Measurements from ENCODE around the gene PLPP3. TPM values are rescaled to one million over a fixed set of nuclear protein-coding genes. Genes with fewer than 3 reads are reported as not detected.

PLPP3 gene
- total RNA-seq, 2 experiments from 2014 or later: not detected

GRCh38 chr1:56509713-56510641, 69.4 kb downstream of the PLPP3 start:
- H3K4me3 Mint-ChIP-seq: no peak overlapping the region
- H3K36me3 Mint-ChIP-seq (ENCODE audit: low read depth): no peaks in the 10 kb centered on the region
- peaks cover 9% of the 10 kb centered on the region for H3K27me3 Mint-ChIP-seq (ENCODE audit: low read depth)
- DNase-seq: no peak
- intact Hi-C loops (cut with micrococcal nuclease): no loop called here
- CTCF ChIA-PET: no interaction called here
- H3K27ac Mint-ChIP-seq: no peak overlapping the region
- H3K9me3 Mint-ChIP-seq: no peaks in the 10 kb centered on the region
- no peaks in the 10 kb centered on the region for H3K4me1 Mint-ChIP-seq (ENCODE audit: low read depth)

GRCh38 chr1:56508523-56508983, 70.8 kb downstream of the PLPP3 start:
- CTCF ChIA-PET: interaction anchor here (0.6 kb wide), 1 partner anchor 68 kb away, joined by 3 read pairs; no protein-coding TSS in a partner anchor
- no peak for DNase-seq
- Mint-ChIP-seq H3K9me3 (no peaks in the 10 kb centered on the region), H3K4me1 (ENCODE audit: low read depth) (no peaks in the 10 kb centered on the region), H3K4me3 (no peak overlapping the region), H3K36me3 (ENCODE audit: low read depth) (no peaks in the 10 kb centered on the region), H3K27me3 (ENCODE audit: low read depth) (peaks cover 12% of the 10 kb centered on the region), H3K27ac (no peak overlapping the region)
- intact Hi-C loops (cut with micrococcal nuclease): no loop called here

- H3K4me3 Mint-ChIP-seq: no peak overlapping the region
- CTCF ChIA-PET: interaction anchor here (0.6 kb wide), 1 partner anchor 69 kb away, joined by 3 read pairs; no protein-coding TSS in a partner anchor
- H3K36me3 Mint-ChIP-seq (ENCODE audit: low read depth): no peaks in the 10 kb centered on the region
- no peak for DNase-seq
- intact Hi-C loops (cut with micrococcal nuclease): no loop called here
- no peak overlapping the region for H3K27ac Mint-ChIP-seq
- no peaks in the 10 kb centered on the region for H3K9me3 Mint-ChIP-seq
- H3K4me1 Mint-ChIP-seq (ENCODE audit: low read depth): no peaks in the 10 kb centered on the region
- H3K27me3 Mint-ChIP-seq (ENCODE audit: low read depth): peaks cover 12% of the 10 kb centered on the region
Measured at GRCh38 chr1:56507925-56508522, 71.3 kb downstream of the PLPP3 start.

- no peaks in the 10 kb centered on the region for H3K9me3 Mint-ChIP-seq
- peaks cover 12% of the 10 kb centered on the region for H3K27me3 Mint-ChIP-seq (ENCODE audit: low read depth)
- CTCF ChIA-PET: no interaction called here
- no peaks in the 10 kb centered on the region for H3K4me1 Mint-ChIP-seq (ENCODE audit: low read depth)
- intact Hi-C loops (cut with micrococcal nuclease): no loop called here
- DNase-seq: no peak
- no peaks in the 10 kb centered on the region for H3K36me3 Mint-ChIP-seq (ENCODE audit: low read depth)
- no peak overlapping the region for H3K27ac Mint-ChIP-seq
- H3K4me3 Mint-ChIP-seq: no peak overlapping the region
Measured at GRCh38 chr1:56506951-56507491, 72.3 kb downstream of the PLPP3 start.

DNA sequence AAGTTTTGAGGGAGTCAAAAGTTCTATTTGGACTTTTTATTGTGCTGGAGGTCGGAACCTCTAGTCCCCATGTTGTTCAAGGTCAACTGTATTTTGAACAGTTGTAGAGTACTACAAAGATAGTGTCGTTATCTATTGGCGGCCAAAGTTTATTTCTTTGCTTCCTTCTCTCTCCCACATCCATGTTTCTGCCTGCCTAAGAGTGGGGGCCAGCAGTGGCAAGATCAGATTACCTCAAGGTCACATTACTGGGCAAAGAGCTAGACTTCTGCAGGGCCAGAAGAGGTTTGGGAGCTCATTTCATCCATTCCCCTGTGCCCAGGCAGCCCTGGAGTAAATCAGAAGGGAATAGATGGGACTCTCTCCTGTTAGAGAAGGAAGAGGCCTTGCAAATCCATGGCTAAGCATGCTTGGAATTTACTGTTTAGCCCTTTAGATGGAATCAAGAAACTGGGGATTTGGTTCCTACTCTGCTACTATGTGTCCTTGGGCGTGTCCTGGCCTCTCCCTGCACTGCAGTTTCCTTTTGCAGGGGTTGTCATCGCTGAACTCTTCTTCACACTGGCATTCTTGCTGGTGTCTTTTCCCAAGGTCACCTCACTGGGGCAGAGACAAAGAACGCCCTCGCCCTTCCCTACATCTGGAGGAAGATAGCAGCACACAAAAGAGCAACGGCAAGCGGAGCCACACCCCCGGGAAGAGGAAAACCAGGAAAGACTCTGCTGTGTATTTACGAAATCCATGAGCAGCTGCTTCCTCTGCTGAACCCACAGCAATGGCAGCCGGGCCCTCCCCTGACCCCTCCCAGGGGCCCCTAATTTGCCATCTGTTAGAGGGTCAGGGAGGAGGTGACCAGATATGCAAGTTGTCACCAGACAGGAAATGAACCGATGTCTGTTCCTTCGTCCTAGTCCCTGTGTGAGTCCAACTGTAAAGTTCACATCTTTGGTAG, 73.3 kb downstream of the PLPP3 start:
- no peaks in the 10 kb centered on the region for H3K9me3 Mint-ChIP-seq
- H3K36me3 Mint-ChIP-seq (ENCODE audit: low read depth): no peaks in the 10 kb centered on the region
- peaks cover 14% of the 10 kb centered on the region for H3K27me3 Mint-ChIP-seq (ENCODE audit: low read depth)
- H3K27ac Mint-ChIP-seq: no peak overlapping the region
- DNase-seq: no peak
- intact Hi-C loops (cut with micrococcal nuclease): no loop called here
- no peaks in the 10 kb centered on the region for H3K4me1 Mint-ChIP-seq (ENCODE audit: low read depth)
- CTCF ChIA-PET: interaction anchor here (0.6 kb wide), 1 partner anchor 487 kb away, joined by 3 read pairs; no protein-coding TSS in a partner anchor
- no peak overlapping the region for H3K4me3 Mint-ChIP-seq

DNA sequence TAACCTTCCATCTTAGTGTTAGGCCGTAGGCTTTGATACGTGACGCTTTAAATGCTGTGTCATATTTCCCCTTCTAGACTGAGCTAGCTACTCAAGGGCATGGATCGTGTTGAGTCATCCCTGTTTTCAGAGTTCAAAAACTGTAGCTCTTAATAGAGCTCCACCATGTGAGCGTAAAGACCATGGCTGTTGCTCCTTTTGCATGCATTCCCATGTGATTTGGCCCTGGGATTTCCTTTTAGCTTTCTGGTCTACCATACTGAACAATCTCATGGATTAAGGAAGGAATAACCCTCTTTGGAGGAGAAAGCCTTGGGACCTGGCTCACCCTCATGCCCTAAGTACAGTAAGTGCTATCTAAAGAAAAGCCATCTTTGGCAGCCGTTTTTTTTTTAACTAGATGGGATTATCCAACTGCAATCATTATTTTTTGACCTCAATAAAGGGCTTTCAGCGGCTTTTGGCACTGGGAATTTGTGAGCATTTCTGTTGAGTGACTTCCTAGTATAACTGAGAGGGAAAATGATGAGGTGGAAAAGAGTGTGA, 76.6 kb downstream of the PLPP3 start:
- Mint-ChIP-seq H3K27ac (no peak overlapping the region), H3K4me1 (ENCODE audit: low read depth) (no peaks in the 10 kb centered on the region), H3K9me3 (no peaks in the 10 kb centered on the region), H3K27me3 (ENCODE audit: low read depth) (peaks cover 10% of the 10 kb centered on the region), H3K4me3 (no peak overlapping the region), H3K36me3 (ENCODE audit: low read depth) (no peaks in the 10 kb centered on the region)
- no peak for DNase-seq
- intact Hi-C loops (cut with micrococcal nuclease): no loop called here
- CTCF ChIA-PET: interaction anchor here (1.0 kb wide), 1 partner anchor 189 kb away, joined by 3 read pairs; no protein-coding TSS in a partner anchor

DNA sequence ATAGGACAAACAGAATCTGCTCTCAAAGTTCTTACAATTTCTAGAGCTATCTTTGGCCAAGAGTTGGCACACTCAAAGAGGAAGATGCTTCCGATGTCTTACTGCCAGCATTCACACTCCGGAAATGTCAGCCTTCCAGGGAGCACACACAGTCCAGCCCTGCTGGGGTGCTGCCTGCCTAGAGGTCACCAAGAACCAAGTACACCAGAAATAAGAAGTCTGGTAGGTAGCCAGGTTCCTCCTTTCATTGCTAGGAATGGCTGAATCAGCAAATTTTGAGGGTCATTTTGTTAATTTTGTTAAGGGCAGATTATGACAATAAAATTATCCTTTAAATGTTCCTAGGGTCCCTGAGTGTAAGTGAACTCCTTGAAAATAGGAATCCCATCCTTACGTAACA, 77.5 kb downstream of the PLPP3 start:
- H3K4me1 Mint-ChIP-seq (ENCODE audit: low read depth): no peaks in the 10 kb centered on the region
- H3K4me3 Mint-ChIP-seq: no peak overlapping the region
- intact Hi-C loops (cut with micrococcal nuclease): no loop called here
- CTCF ChIA-PET: interaction anchor here (1.0 kb wide), 1 partner anchor 190 kb away, joined by 3 read pairs; no protein-coding TSS in a partner anchor
- H3K27me3 Mint-ChIP-seq (ENCODE audit: low read depth): peaks cover 10% of the 10 kb centered on the region
- H3K27ac Mint-ChIP-seq: no peak overlapping the region
- H3K9me3 Mint-ChIP-seq: no peaks in the 10 kb centered on the region
- no peaks in the 10 kb centered on the region for H3K36me3 Mint-ChIP-seq (ENCODE audit: low read depth)
- DNase-seq: no peak

GRCh38 chr1:56501426-56501825, 77.9 kb downstream of the PLPP3 start:
- Mint-ChIP-seq H3K27ac (no peak overlapping the region), H3K4me3 (no peak overlapping the region), H3K4me1 (ENCODE audit: low read depth) (no peaks in the 10 kb centered on the region), H3K9me3 (no peaks in the 10 kb centered on the region), H3K36me3 (ENCODE audit: low read depth) (no peaks in the 10 kb centered on the region), H3K27me3 (ENCODE audit: low read depth) (peaks cover 7% of the 10 kb centered on the region)
- intact Hi-C loops (cut with micrococcal nuclease): no loop called here
- no peak for DNase-seq
- CTCF ChIA-PET: no interaction called here

DNA sequence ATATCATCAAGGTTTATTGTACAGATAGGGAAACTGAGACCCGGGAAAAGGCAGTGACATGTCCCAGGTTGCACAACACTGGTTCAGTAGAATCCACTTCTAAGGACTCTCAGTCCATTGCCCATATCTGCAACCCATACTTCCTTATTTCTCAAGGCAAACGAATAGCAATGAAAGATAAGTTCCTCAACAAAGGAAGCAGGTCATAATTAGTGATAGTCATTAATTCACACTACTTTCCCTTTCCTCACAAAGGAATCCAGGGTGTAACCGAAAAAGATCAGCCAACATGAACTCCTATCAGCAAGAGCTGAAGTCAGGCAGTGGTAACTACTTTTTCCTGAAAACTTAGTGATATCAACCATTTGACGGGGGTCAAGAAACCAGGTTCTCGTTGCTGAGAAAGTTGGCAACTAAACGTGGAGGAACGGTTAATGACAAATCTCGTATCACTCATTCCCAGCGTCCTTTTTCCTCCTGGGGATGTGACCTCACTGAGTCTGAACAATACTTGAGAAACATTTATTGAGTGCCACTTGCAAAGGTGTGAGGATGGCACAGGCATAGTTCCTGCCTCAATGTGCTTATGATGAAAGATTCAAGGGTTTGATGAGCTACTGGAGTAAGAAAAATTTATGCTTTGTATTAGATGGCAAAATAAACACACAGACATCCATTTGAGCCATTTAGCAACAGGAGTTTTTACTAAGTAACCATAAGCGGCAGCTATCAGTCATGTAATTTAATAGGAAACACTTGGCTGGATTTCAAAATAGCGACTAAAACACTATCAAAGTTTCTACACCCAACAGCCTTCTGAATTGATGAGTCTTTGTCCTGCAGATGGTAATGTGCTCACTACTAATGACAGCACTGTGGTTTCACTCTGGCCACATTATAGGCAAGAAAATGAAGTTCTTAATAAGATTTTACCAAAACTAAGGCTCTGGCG, 82.3 kb downstream of the PLPP3 start:
- CTCF ChIA-PET: no interaction called here
- H3K27ac Mint-ChIP-seq: no peak overlapping the region
- no peak for DNase-seq
- peaks cover 7% of the 10 kb centered on the region for H3K27me3 Mint-ChIP-seq (ENCODE audit: low read depth)
- H3K4me1 Mint-ChIP-seq (ENCODE audit: low read depth): no peaks in the 10 kb centered on the region
- no peaks in the 10 kb centered on the region for H3K36me3 Mint-ChIP-seq (ENCODE audit: low read depth)
- intact Hi-C loops (cut with micrococcal nuclease): no loop called here
- H3K4me3 Mint-ChIP-seq: no peak overlapping the region
- H3K9me3 Mint-ChIP-seq: no peaks in the 10 kb centered on the region

GRCh38 chr1:56496158-56496557, 83.2 kb downstream of the PLPP3 start:
- intact Hi-C loops (cut with micrococcal nuclease): no loop called here
- Mint-ChIP-seq H3K27me3 (ENCODE audit: low read depth) (peaks cover 5% of the 10 kb centered on the region), H3K36me3 (ENCODE audit: low read depth) (no peaks in the 10 kb centered on the region), H3K4me3 (no peak overlapping the region), H3K27ac (no peak overlapping the region), H3K9me3 (no peaks in the 10 kb centered on the region), H3K4me1 (ENCODE audit: low read depth) (no peaks in the 10 kb centered on the region)
- no peak for DNase-seq
- CTCF ChIA-PET: no interaction called here

DNA sequence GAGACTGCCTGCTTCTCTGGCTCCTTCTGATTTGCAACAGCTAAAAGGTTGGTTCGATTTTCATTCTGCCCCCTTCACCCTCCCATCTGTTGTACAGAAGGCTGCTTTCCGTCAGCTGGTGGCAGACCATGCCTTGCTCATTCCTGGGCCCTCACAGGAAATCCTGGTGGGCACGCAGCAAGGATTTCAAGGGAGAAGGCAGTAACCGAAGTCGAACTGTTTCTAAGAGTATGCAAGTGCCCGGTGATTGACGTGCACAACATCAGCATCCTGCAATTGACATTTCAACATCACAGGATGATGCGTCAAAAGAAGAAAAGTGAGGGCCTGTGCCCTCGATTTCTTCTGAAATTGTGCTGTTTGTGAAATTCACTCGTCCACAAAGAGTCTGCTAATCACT, 83.8 kb downstream of the PLPP3 start:
- H3K27me3 Mint-ChIP-seq (ENCODE audit: low read depth): peaks cover 5% of the 10 kb centered on the region
- intact Hi-C loops (cut with micrococcal nuclease): no loop called here

More for the DNA sequence above, 83.8 kb downstream of the PLPP3 start:
- Mint-ChIP-seq H3K27ac (no peak overlapping the region), H3K9me3 (no peaks in the 10 kb centered on the region), H3K36me3 (ENCODE audit: low read depth) (no peaks in the 10 kb centered on the region), H3K4me1 (ENCODE audit: low read depth) (no peaks in the 10 kb centered on the region), H3K4me3 (no peak overlapping the region)
- CTCF ChIA-PET: no interaction called here
- DNase-seq: no peak

Data from activated naive CD4-positive, alpha-beta T cell treated with anti-CD3 and anti-CD28 coated beads for 36 hours (primary cell).